Ishikawa (cell line): ENCODE measurements around the gene LIPE.

Experiments
- CEBPB ChIP-seq: IDR thresholded peaks from 2 replicates; pipeline ENCODE4 v1.6.1; 2012
- CREB1 ChIP-seq: IDR thresholded peaks from 2 replicates; pipeline ENCODE4 v1.6.1; 2012; ENCODE audit warnings: low read depth
- EGR1 ChIP-seq: IDR thresholded peaks from 2 replicates; pipeline ENCODE4 v1.6.1; 2012
- EP300 ChIP-seq: IDR thresholded peaks from 2 replicates; pipeline ENCODE4 v1.6.1; 2012; ENCODE audit warnings: borderline replicate concordance
- FOXM1 ChIP-seq: IDR thresholded peaks from 2 replicates; pipeline ENCODE4 v1.6.1; 2012; ENCODE audit warnings: low read depth, borderline replicate concordance
- MAX ChIP-seq: IDR thresholded peaks from 2 replicates; pipeline ENCODE4 v1.6.1; 2012
- NFIC ChIP-seq: IDR thresholded peaks from 2 replicates; pipeline ENCODE4 v1.6.1; 2012
- RAD21 ChIP-seq: IDR thresholded peaks from 2 replicates; pipeline ENCODE4 v1.6.1; 2012; ENCODE audit warnings: low read depth
- REST ChIP-seq: IDR thresholded peaks from 2 replicates; pipeline ENCODE4 v1.6.1; 2012; ENCODE audit warnings: low read depth, mild to moderate bottlenecking
- TAF1 ChIP-seq: IDR thresholded peaks from 2 replicates; pipeline ENCODE4 v1.6.1; 2012; ENCODE audit warnings: low read depth, mild to moderate bottlenecking
- TCF12 ChIP-seq: IDR thresholded peaks from 2 replicates; pipeline ENCODE4 v1.6.1; 2012; ENCODE audit warnings: low read depth
- TEAD4 ChIP-seq: IDR thresholded peaks from 2 replicates; pipeline ENCODE4 v1.6.1; 2012
- USF1 ChIP-seq: IDR thresholded peaks from 2 replicates; pipeline ENCODE4 v1.6.1; 2012
- YY1 ChIP-seq: IDR thresholded peaks from 2 replicates; pipeline ENCODE4 v1.6.1; 2012; ENCODE audit warnings: low read depth
- ZBTB7A ChIP-seq: IDR thresholded peaks from 2 replicates; pipeline ENCODE4 v1.6.1; 2012; ENCODE audit warnings: low read depth

Gene LIPE

GRCh38 chr19:42369433-42370067 lies 57.6 kb downstream of the LIPE start:
- no peak for TF ChIP-seq CEBPB
- TF ChIP-seq REST: no peak
- TF ChIP-seq NFIC: no peak
- no peak for TF ChIP-seq RAD21
- TF ChIP-seq YY1: no peak
- no peak for TF ChIP-seq EGR1
- TF ChIP-seq MAX: no peak
- TF ChIP-seq USF1: no peak
- no peak for TF ChIP-seq CREB1
- no peak for TF ChIP-seq TCF12
- no peak for TF ChIP-seq FOXM1
- no peak for TF ChIP-seq EP300

GRCh38 chr19:42368765-42369164 lies 58.4 kb downstream of the LIPE start:
- TF ChIP-seq FOXM1 (no peak), USF1 (no peak), YY1 (no peak), RAD21 (no peak), EP300 (no peak), NFIC (no peak), ZBTB7A (no peak), TEAD4 (no peak)

- TF ChIP-seq MAX (no peak), EP300 (no peak), EGR1 (no peak), NFIC (no peak), TCF12 (no peak), ZBTB7A (no peak), REST (no peak), CREB1 (no peak), RAD21 (no peak), TEAD4 (no peak), YY1 (no peak), USF1 (no peak), TAF1 (no peak), FOXM1 (no peak), CEBPB (no peak)
Observed at GRCh38 chr19:42368360-42368759, 58.8 kb downstream of the LIPE start.

- TF ChIP-seq FOXM1 (no peak), EGR1 (no peak), EP300 (no peak), NFIC (no peak), RAD21 (no peak), TCF12 (no peak), YY1 (no peak), ZBTB7A (no peak), TEAD4 (no peak), REST (no peak), CEBPB (no peak), CREB1 (no peak), MAX (no peak)
Observed at GRCh38 chr19:42367929-42368328, 59.3 kb downstream of the LIPE start.
